MCF 10A (cell line): ENCODE results near the gene BMPR1B. TPM values are rescaled to one million over a fixed set of nuclear protein-coding genes. Genes with fewer than 3 reads are reported as not detected.
A peak's percentile ranks its signal among the peaks of the same experiment; 100 is the strongest.

Source experiments
- BruUV-seq: library from RNA; stranded (reverse); fragments of 400-500 nt; replicated peaks from 2 replicates; lab custom pipeline; 2021; lab: Mats Ljungman, UMichigan
- CTCF ChIA-PET: fragments of 300-600 bp; sonication (Branson Sonifier 250); formaldehyde crosslinking; extraction: SDS; loops from one replicate; lab custom pipeline; 2021; ENCODE audit warnings: antibody characterized with exemption, inconsistent platforms; lab: Yijun Ruan, JAX
- POLR2A ChIA-PET: fragments of 300-600, 350-650 bp; sonication (Branson Sonifier 250); formaldehyde crosslinking; extraction: SDS; loops from one replicate; lab custom pipeline; 2020; ENCODE audit warnings: antibody characterized with exemption, inconsistent platforms; lab: Yijun Ruan, JAX
- DNase-seq: peaks from one replicate; pipeline ENCODE4 v3.0.0-alpha.2; 2018; ENCODE audit not compliant: unreplicated experiment
- H3K27ac Mint-ChIP-seq: one replicate; pipeline ENCODE4 v1.8.0; 2022; ENCODE audit warnings: mild to moderate bottlenecking, low read depth, mixed read lengths; ENCODE audit not compliant: unreplicated experiment
- H3K27me3 Mint-ChIP-seq: one replicate; pipeline ENCODE4 v1.8.0; 2022; ENCODE audit warnings: mixed read lengths; ENCODE audit not compliant: insufficient read depth, unreplicated experiment
- H3K36me3 Mint-ChIP-seq: one replicate; pipeline ENCODE4 v1.8.0; 2022; ENCODE audit warnings: mild to moderate bottlenecking, moderate library complexity, mixed read lengths; ENCODE audit not compliant: insufficient read depth, unreplicated experiment
- H3K4me1 Mint-ChIP-seq: one replicate; pipeline ENCODE4 v1.8.0; 2022; ENCODE audit warnings: mixed read lengths; ENCODE audit not compliant: insufficient read depth, unreplicated experiment
- H3K4me3 Mint-ChIP-seq: one replicate; pipeline ENCODE4 v1.8.0; 2022; ENCODE audit warnings: mild to moderate bottlenecking, moderate library complexity, mixed read lengths; ENCODE audit not compliant: unreplicated experiment
- H3K9me3 Mint-ChIP-seq: one replicate; pipeline ENCODE4 v1.8.0; 2022; ENCODE audit warnings: mixed read lengths; ENCODE audit not compliant: unreplicated experiment
- intact Hi-C: fragments of 100-400 bp; cut with micrococcal nuclease; formaldehyde crosslinking; loops from 2 replicates; pipeline ENCODE4 v1.14.1; 2022
- total RNA-seq: library from RNA; stranded (reverse); gene quantifications from 2 replicates; pipeline ENCODE4 v1.2.3, GENCODE V29; 2022
- TF ChIP-seq, protein P1 (sequence below): fragments of 200-600 bp; IDR thresholded peaks from one replicate; pipeline ENCODE4 v1.8.0; 2022; ENCODE audit warnings: antibody characterized with exemption, mild to moderate bottlenecking; ENCODE audit not compliant: unreplicated experiment

The BMPR1B gene
- total RNA-seq, 1 experiment from 2014 or later, result 18.8 TPM

DNA sequence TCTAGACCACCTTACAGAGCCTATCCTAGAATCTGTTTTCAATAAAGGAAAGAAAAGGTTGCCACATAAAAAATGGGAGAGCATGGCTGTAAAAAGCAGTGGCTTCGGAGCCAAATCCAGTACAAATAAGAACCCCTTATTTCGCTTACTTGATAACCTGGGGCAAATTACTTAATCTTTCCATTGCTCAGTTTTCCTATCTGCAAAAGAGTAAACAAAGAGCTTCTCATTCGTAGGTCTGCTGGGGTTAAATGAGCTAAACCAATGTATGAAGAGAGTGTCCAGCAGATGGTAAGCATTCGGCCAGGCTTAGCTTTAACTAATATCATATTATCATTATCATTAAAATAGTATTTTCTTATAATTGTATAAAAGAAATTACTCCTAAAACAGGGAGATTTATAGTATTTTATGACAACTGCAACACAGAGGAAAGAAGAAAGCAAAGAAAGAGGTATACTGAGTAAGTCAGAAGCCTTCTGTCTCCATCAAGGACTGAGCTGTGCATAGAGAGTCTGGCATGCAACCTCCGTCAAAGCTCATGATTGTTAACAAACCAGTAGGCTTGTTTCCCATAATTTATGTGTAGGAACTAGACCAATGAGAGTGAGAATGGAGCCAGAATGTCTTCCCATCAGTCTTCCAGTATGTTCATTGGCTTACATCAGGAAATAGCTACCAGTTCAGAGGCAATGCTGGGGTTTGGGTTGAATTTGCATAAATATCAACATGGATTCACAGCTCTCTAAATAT, 426.1 kb downstream of the BMPR1B start:
- H3K9me3 Mint-ChIP-seq, result no peaks in the 10 kb centered on the region
- CTCF ChIA-PET, result interaction anchor here (0.6 to 1.3 kb wide), 2 partner anchors 17 to 722 kb away, joined by 3 to 4 read pairs; no protein-coding TSS in a partner anchor

DNA sequence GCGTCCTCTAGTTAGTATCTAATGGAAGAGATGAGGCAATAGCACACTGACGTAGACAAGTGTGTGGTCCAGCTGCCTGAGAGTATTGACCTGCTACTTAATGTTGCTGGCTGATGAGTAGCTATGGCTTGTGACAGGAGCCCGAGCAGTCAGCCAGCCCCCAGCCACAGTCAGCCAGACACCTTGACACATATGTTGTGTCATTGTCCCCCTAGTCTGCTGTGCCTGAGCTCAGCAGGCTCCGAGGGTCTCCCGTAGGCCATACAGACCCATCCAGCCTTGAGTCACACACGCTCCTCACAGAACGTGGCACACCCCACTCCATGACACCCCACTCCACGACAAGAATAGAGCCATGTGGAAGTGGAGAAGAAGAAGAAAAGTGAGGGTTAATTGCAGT, 428.9 kb downstream of the BMPR1B start:
- no TSS peak for BruUV-seq
- no peak for DNase-seq
- ChIA-PET POLR2A (no interaction called here), CTCF (interaction anchor here (0.7 to 1.1 kb wide), 2 partner anchors 323 to 325 kb away, joined by 3 read pairs; no protein-coding TSS in a partner anchor)
- intact Hi-C loops, result no loop called here
- TF ChIP-seq, protein P1, sequence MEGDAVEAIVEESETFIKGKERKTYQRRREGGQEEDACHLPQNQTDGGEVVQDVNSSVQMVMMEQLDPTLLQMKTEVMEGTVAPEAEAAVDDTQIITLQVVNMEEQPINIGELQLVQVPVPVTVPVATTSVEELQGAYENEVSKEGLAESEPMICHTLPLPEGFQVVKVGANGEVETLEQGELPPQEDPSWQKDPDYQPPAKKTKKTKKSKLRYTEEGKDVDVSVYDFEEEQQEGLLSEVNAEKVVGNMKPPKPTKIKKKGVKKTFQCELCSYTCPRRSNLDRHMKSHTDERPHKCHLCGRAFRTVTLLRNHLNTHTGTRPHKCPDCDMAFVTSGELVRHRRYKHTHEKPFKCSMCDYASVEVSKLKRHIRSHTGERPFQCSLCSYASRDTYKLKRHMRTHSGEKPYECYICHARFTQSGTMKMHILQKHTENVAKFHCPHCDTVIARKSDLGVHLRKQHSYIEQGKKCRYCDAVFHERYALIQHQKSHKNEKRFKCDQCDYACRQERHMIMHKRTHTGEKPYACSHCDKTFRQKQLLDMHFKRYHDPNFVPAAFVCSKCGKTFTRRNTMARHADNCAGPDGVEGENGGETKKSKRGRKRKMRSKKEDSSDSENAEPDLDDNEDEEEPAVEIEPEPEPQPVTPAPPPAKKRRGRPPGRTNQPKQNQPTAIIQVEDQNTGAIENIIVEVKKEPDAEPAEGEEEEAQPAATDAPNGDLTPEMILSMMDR, result no peak
- H3K36me3 Mint-ChIP-seq, result no peaks in the 10 kb centered on the region
- no peak overlapping the region for H3K4me3 Mint-ChIP-seq
- no peak overlapping the region for H3K27ac Mint-ChIP-seq
- no peaks in the 10 kb centered on the region for H3K4me1 Mint-ChIP-seq
- H3K9me3 Mint-ChIP-seq, result no peaks in the 10 kb centered on the region
- H3K27me3 Mint-ChIP-seq, result no peaks in the 10 kb centered on the region

More for the DNA sequence above, 426.1 kb downstream of the BMPR1B start:
- H3K4me3 Mint-ChIP-seq, result no peak overlapping the region
- no peaks in the 10 kb centered on the region for H3K27me3 Mint-ChIP-seq
- BruUV-seq, result no TSS peak
- TF ChIP-seq, protein P1, result no peak
- intact Hi-C loops, result no loop called here
- H3K36me3 Mint-ChIP-seq, result no peaks in the 10 kb centered on the region
- no peak overlapping the region for H3K27ac Mint-ChIP-seq
- no peak for DNase-seq
- POLR2A ChIA-PET, result interaction anchor here (0.5 kb wide), 1 partner anchor 662 kb away, joined by 3 read pairs; no protein-coding TSS in a partner anchor
- no peaks in the 10 kb centered on the region for H3K4me1 Mint-ChIP-seq

DNA sequence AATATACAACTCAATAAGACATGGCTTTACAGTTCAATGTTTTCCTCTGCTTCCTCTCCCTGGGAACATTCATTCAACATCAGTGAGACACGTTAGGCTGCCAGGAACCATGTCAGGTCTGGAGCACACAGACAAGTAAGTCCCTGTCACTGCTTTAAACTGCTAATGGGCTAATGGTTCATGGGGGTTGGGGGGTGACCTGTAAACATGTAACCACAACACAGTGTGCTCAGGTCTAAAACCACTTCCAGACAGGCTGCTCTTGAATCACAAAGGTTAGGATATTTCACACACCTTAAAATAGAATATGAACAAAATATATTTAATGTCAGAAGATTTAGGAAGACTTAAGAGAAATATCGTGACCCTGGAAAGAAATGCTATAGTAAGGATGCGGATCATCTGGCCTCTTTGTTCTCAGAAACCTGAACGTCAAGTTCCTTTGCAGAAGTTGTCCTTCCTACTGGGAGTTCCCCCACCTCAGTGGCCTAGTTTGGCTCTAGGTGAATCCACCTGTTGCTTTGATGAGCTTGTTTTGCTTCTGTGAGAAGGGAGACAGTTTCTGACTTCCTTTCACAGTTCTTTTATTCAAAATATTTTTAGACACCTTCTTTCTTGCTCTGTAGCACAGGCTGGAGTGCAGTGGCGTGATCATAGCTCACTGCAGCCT, 431.1 kb downstream of the BMPR1B start:
- H3K4me3 Mint-ChIP-seq, result no peak overlapping the region
- H3K9me3 Mint-ChIP-seq, result no peaks in the 10 kb centered on the region
- no TSS peak for BruUV-seq
- no peak for DNase-seq
- no peak overlapping the region for H3K27ac Mint-ChIP-seq
- intact Hi-C loops, result no loop called here
- ChIA-PET POLR2A (no interaction called here), CTCF (no interaction called here)
- H3K27me3 Mint-ChIP-seq, result no peaks in the 10 kb centered on the region
- TF ChIP-seq, protein P1, result no peak
- peaks cover 2% of the 10 kb centered on the region for H3K36me3 Mint-ChIP-seq
- no peaks in the 10 kb centered on the region for H3K4me1 Mint-ChIP-seq

DNA sequence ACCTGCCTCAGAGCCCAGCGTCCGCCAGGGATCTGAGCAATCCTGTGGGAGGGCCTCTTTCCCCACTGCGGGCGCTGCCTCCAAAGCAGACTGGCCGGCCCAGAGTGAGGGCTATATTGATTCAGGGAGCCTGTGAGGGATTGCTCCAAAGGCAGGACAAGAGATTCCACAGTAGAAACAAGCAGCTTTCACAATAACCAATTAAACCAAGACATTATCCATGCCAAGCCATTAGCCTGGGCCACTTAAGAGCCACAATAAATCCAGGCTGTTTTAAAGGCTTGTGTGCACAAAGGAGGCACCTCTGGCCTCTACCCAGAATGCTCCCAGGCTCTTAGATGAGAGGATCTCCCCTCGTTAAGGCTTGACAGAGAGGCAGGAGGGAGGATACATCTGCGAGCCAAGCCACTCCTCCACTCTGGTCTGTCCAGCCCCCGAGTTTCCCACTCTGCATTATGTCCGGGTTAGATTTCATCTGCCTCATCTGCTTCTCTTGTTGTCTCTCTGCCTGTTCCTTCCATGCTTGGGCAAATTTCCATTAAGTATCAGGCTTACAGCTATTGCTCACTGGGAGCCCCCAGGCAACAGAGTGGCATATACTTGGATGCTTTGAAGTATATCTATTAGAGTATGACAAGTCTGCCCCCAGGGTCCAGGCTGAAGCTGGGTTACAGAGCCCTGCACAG, 433.1 kb downstream of the BMPR1B start:
- peak; percentile 7 for DNase-seq
- Mint-ChIP-seq H3K4me1 (no peaks in the 10 kb centered on the region), H3K27ac (no peak overlapping the region), H3K4me3 (no peak overlapping the region), H3K9me3 (no peaks in the 10 kb centered on the region), H3K27me3 (no peaks in the 10 kb centered on the region), H3K36me3 (peaks cover 5% of the 10 kb centered on the region)
- intact Hi-C loops, result no loop called here
- ChIA-PET POLR2A (no interaction called here), CTCF (no interaction called here)
- TF ChIP-seq, protein P1, result no peak
- no TSS peak for BruUV-seq
